GM18498 (cell line): ENCODE data around the gene PIM1.
A peak's percentile ranks its signal among the peaks of the same experiment; 100 is the strongest.
"Not testable (repeated sequence)": the region's sequence is repeated elsewhere in the genome, so short reads cannot be mapped to it uniquely, and the experiment has no call there.

Source experiments
- ATAC-seq: cut with Tn5 transposase; IDR thresholded peaks from one replicate; pipeline ENCODE4 v1.9.1; 2021; ENCODE audit warnings: mild to moderate bottlenecking, moderate library complexity; ENCODE audit not compliant: unreplicated experiment

PIM1 gene

GRCh38 chr6:37169496-37170272, at the start of gene PIM1:
Gene PIM1 (plus strand): TSS chr6:37170152. CDS start chr6:37170576, 424 bp downstream.
- peak; percentile 82 for ATAC-seq

DNA sequence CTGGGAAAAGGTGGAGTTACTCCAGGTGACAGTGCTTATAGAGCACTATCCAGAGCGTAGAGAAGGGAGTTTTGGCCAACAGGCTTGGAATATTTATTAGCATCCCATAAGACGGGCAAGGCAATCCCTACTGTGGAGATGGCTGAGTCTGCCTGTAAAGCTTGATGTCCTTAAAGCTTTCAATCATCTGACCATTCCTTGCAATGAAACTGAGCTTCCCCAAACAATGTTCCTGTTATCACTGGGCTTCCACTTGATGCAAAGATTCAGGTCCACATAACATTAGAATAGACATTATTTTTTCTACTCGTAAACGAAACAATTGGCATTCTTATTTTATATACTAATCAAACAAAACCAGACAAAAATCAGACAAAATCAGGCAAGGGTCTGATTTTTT, 48.4 kb upstream of the PIM1 start:
- no peak for ATAC-seq

GRCh38 chr6:37122861-37123260, 47.1 kb upstream of the PIM1 start:
- no peak for ATAC-seq

DNA sequence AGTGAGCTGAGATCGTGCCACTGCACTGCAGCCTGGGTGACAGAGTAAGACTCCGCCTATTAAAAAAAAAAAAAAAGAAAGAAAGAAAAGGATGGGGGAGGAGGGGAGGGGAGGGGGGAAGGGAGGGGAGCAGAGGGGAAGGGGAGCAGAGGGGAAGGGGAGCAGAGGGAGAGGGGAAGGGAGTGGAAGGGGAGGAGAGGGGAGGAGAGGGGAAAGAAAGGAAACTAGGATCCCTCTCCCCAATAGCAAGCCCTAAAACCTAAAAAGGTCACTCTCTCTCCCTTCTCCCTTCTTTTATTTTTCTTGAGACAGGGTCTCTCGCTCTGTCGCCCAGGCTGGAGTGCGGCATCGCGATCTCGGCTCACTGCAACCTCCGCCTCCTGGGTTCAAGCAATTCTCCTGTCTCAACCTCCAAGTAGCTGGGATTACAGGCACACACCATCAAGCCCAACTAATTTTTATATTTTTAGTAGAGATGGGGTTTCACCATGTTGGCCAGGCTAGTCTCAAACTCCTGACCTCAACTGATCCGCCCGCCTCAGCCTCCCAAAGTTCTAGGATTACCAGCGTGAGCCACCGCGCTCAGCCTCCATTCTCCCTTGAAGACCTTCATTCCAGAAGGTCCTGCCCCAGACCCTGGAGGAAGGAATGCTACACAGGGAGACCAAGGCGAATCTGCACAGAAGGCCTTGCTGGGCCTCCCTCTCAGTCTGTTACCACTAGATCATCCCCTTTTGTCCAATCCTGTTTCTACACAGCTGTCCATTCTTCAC, 45.8 kb upstream of the PIM1 start:
- ATAC-seq: no peak

GRCh38 chr6:37125774-37126492, 44.0 kb upstream of the PIM1 start:
- ATAC-seq: no peak

DNA sequence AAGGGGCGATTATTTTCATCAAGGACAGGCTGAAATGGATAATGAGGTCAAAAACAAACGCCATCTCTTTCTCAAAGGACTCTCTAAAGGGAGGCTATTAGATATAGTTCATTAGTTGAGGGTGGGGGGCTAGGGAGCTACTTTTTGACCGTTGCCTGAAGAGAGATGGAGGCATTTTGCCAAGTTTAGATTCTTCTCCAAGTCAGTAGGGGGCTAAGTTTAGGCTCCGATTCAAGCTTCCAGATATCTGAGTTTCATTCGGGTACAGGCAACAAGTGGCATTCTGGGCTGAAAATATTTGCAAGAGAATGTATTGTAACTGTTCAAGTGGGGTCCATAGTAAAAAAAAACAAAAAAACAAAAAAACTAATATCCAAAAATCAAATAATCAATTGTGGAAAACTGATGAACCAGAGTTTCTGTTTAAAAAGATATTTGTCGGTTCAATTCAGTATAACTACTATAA, 43.4 kb upstream of the PIM1 start:
- ATAC-seq: no peak

GRCh38 chr6:37126961-37127616, 42.9 kb upstream of the PIM1 start:
- ATAC-seq: no peak

DNA sequence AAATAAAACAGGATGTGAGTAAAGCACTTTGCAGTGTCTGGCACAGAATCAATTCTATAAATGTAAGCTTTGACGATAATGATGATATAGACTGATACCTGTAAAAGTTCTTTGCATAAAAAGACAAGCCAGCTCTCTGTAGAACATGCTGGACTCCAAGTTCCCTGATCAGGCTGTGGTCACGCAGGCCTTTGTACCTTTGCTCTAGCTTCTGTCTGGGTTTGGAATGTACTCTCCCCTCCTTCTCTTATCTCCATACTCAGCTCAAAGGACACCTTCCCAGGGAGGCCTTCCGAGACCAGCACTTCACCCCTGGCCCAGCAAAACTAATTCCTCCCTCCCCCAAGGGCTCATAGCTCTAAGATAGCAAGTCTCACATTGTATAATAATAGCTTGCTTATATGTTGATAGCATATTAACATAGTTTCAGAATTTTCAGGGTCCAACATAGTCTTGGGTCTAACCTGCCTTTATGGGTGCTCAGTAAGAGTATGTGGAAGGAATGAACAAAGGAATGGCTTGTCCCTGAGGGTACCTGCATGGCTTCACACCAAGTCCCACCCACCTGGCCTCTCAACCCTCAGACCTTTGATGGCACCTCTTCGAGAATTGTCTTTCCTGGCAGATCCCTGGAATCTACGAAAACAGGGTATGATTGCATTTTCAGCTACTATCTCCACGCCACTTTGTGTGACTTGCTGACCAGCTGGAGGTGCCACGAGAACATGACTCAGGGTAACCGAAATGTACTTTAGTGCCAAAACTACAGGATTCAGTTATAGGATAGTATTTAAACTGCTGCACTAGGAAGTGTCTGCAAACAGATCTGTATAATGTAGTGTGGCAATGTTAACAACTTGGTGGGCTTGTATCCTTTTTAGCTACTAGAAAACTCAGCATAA, 41.7 kb upstream of the PIM1 start:
- ATAC-seq: no peak

DNA sequence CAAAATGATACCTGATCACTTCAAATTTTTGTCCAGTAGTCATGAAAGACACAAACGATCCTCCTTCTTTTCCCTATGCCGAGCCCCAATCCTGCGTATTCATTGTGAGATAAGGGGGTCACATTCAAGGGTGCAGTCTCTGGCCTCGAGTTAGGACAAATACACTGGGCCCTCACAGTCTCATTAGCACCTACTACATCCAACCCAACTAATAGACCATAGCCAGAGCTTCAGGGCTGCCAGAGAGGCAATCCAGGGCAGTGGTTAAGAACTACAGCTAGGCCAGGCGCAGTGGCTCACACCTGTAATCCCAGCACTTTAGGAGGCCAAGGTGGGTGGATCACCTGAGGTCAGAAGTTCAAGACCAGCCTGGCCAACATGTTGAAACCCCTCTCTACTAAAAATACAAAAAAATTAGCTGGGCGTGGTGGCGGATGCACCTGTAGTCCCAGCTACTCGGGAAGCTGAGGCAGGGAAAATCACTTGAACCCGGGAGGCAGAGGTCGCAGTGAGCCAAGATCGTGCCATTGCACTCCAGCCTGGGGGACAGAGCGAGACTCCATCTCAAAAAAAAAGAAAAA, 41.0 kb upstream of the PIM1 start:
- not testable (repeated sequence) for ATAC-seq

GRCh38 chr6:37129566-37129965, 40.4 kb upstream of the PIM1 start:
- no peak for ATAC-seq

DNA sequence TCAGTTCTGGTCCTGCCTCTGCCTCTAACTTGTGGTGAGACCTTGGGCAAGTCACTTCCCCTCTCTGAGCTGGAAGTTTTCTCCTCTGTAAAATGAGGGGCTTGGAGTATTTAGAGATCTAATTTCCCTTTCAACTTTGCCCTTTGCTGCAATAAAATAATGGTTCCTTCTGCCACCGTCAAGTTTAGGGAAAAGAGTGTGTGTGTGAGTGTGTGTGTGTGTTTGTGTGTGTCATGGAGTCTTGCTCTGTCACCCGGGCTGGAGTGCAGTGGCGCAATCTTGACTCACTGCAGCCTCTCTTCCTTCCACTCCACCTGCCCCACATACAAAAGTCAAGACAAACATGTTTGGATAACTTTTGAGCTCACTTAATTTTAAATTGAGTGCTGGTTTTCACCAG, 39.2 kb upstream of the PIM1 start:
- ATAC-seq: no peak

DNA sequence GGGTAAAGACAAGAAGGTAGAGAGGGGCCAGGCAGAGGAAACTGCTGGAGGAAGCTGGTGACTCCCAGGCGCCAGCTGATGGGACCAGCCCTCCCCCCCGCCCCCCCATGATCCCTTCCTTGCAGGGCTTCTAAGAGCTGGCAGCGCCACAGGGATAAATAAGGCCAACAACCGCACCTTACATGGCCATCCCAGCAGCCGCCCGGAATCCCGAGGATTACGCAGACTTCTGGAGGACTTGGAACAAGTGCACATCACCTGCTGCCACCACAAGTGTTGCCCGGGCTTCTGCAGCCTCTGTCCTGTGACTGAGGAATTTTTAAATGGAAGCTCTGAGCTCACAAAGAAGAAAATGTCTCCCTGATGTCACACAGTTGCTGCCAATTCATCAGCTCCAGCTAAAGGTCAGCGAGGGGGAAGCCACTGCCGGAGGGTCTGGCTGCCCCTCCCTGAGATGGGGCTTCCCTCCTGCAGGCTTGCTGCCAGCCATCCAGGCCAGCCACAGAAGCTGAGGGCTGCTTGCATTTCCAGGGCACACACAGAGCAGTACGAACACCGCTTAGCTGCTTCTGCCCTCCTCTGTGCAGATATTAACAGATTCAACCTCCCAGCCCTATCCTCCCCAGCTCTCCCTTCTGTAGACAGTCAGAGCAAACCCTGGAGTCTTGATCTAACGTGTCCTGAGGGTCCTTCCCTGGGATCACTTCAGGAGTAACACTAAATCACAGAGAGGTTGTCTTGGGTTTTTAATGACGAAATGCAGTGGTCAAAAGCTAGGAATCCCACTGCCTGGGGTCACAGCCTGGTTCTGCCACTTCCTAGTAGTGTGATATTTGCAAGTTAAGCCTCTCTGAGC, 38.6 kb upstream of the PIM1 start:
- no peak for ATAC-seq

DNA sequence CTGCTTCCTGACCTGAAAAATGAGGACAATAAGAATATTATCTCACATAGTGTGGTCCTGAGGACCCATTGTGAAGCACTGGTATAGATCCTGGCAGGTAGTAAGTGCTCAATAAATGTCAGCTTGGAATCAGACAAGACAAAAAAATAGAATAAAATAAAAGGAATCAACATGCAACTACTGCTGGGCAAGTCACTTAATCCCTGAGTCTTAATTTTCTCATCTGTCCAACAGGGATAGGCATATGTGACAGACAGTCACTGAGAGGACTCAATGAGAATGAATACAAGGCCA, 38.0 kb upstream of the PIM1 start:
- ATAC-seq: no peak

- ATAC-seq: no peak
Observed at GRCh38 chr6:37134036-37134395, 35.9 kb upstream of the PIM1 start.

DNA sequence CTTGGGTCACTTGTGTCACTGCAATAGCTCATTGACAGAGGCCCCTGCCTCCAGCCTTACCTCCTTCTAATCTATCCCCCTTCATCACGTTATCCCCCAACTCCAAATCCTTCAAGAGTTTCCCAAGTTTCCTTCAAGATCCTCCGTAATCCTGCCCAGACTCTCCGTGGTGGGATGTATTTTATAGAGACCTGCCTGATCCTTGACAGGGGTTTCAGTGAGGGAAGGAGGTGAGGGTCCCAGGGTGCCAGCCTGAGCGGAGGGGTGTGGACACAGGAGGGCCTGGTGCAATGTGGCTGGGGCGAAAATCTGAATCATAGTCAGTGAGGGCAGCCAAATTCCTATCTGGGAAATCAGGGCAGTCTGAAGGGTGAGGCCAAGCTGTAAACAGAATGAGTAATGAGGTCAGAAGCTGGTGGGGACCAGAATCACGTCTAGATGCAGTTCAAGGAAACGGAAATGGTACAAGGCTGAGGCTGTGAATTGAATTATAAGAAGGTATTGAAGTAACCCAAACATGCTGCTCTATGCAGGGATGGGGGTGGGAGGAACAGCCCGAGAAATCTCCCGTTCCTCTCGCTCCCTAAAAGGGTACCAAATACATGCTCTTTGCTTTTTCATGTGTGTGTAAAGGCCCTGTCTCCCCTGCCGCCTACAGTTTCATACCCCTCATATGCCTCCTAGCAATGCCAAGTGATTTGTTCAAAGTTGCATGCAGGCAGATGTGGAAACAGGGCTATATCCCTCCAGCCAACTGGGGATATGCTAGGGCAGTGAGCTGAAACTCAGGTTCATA, 35.4 kb upstream of the PIM1 start:
- ATAC-seq: no peak

- no peak for ATAC-seq
Observed at GRCh38 chr6:37135835-37136694, 33.9 kb upstream of the PIM1 start.

GRCh38 chr6:37136821-37137200, 33.1 kb upstream of the PIM1 start:
- ATAC-seq: no peak
